Measurements from ENCODE around the gene MAP1B.

The MAP1B gene

GRCh38 chr5:72133212-72133990 is 26.1 kb downstream of the MAP1B start:
- DNase-seq (ENCODE audit: low spot score), result no peak

- DNase-seq (ENCODE audit: low spot score), result no peak
Observed at GRCh38 chr5:72134226-72134899, 27.1 kb downstream of the MAP1B start.

- DNase-seq (ENCODE audit: low spot score), result peak; percentile 13
Observed at GRCh38 chr5:72137826-72138409, 30.6 kb downstream of the MAP1B start.

- DNase-seq (ENCODE audit: low spot score), result peak; percentile 70
Observed at GRCh38 chr5:72138943-72139521, 31.8 kb downstream of the MAP1B start.

GRCh38 chr5:72140711-72141110 is 33.4 kb downstream of the MAP1B start:
- no peak for DNase-seq (ENCODE audit: low spot score)

- no peak for DNase-seq (ENCODE audit: low spot score)
Observed at GRCh38 chr5:72141440-72142355, 34.4 kb downstream of the MAP1B start.

GRCh38 chr5:72144762-72145161 is 37.5 kb downstream of the MAP1B start:
- no peak for DNase-seq (ENCODE audit: low spot score)

- no peak for DNase-seq (ENCODE audit: low spot score)
Observed at GRCh38 chr5:72145348-72145747, 38.1 kb downstream of the MAP1B start.

GRCh38 chr5:72146056-72146455 is 38.8 kb downstream of the MAP1B start:
- DNase-seq (ENCODE audit: low spot score), result no peak

GRCh38 chr5:72147569-72147968 is 40.3 kb downstream of the MAP1B start:
- no peak for DNase-seq (ENCODE audit: low spot score)

- DNase-seq (ENCODE audit: low spot score), result no peak
Observed at GRCh38 chr5:72149742-72150141, 42.5 kb downstream of the MAP1B start.

GRCh38 chr5:72151169-72151568 is 43.9 kb downstream of the MAP1B start:
- no peak for DNase-seq (ENCODE audit: low spot score)

- DNase-seq (ENCODE audit: low spot score), result no peak
Observed at GRCh38 chr5:72151646-72152045, 44.4 kb downstream of the MAP1B start.

- no peak for DNase-seq (ENCODE audit: low spot score)
Observed at GRCh38 chr5:72152545-72152944, 45.3 kb downstream of the MAP1B start.

- no peak for DNase-seq (ENCODE audit: low spot score)
Observed at GRCh38 chr5:72153551-72153950, 46.3 kb downstream of the MAP1B start.

GRCh38 chr5:72154076-72154756 is 46.9 kb downstream of the MAP1B start:
- DNase-seq (ENCODE audit: low spot score), result no peak

GRCh38 chr5:72156946-72157624 is 49.8 kb downstream of the MAP1B start:
- DNase-seq (ENCODE audit: low spot score), result no peak

GRCh38 chr5:72157625-72157962 is 50.3 kb downstream of the MAP1B start:
- no peak for DNase-seq (ENCODE audit: low spot score)

GRCh38 chr5:72159501-72159911 is 52.2 kb downstream of the MAP1B start:
- no peak for DNase-seq (ENCODE audit: low spot score)

- DNase-seq (ENCODE audit: low spot score), result no peak
Observed at GRCh38 chr5:72160329-72160728, 53.1 kb downstream of the MAP1B start.

GRCh38 chr5:72160959-72161358 is 53.7 kb downstream of the MAP1B start:
- DNase-seq (ENCODE audit: low spot score), result no peak
